Measurements from ENCODE around the gene CDK9. TPM values are rescaled to one million over a fixed set of nuclear protein-coding genes. Genes with fewer than 3 reads are reported as not detected.

CDK9 gene
- total and polyA plus RNA-seq, 10 donors, result 49.2 to 149 (median 97.4) TPM

GRCh38 chr9:127777368-127777980 is 8.4 kb upstream of the CDK9 start:
- peak; percentile 83 for DNase-seq
- peak overlapping the region; percentile 88 to 99 (median 95) for H3K27ac ChIP-seq
- peaks cover 0 to 29% (median 19%) of the 10 kb centered on the region in 6 donors for H3K36me3 ChIP-seq
- WGBS, 5 donors, result 24 to 33% (median 28%) methylated on average over 17 to 18 of the region's 18 CpGs
- no peaks in the 10 kb centered on the region for H3K27me3 ChIP-seq (replicated peaks in 1 of 7)
- H3K9me3 ChIP-seq, result no peaks in the 10 kb centered on the region
- H3K4me3 ChIP-seq, result peak overlapping the region; percentile 48 to 83 (median 61)
- peaks cover 26 to 99% (median 77%) of the 10 kb centered on the region in 6 donors for H3K4me1 ChIP-seq
- TF ChIP-seq POLR2AphosphoS5 (IDR thresholded peaks at IDR 0.05) (no peak), CTCF (IDR thresholded peaks at IDR 0.05 in 8 of 11, conservative IDR thresholded peaks at IDR 0.05 in 3 of 11) (no peak), POLR2A (IDR thresholded peaks at IDR 0.05) (no peak)
- intact Hi-C loops (cut with DNase I; ENCODE audit: low total_unique reads), result no loop called here

- peak; percentile 94 for DNase-seq
- TF ChIP-seq POLR2AphosphoS5 (IDR thresholded peaks at IDR 0.05) (peak; percentile 73 to 83 (median 77)), CTCF (IDR thresholded peaks at IDR 0.05 in 8 of 11, conservative IDR thresholded peaks at IDR 0.05 in 3 of 11) (peak in 1 of 11 experiments; percentile 9), POLR2A (IDR thresholded peaks at IDR 0.05) (no peak)
- Histone ChIP-seq H3K27ac (peak within 1 kb of the TSS; percentile 88 to 99 (median 95)), H3K4me3 (peak within 1 kb of the TSS; percentile 48 to 83 (median 61)), H3K9me3 (no peaks in the 10 kb centered on the region), H3K4me1 (peaks cover 36 to 99% (median 82%) of the 10 kb centered on the region in 6 donors), H3K27me3 (replicated peaks in 1 of 7) (no peaks in the 10 kb centered on the region), H3K36me3 (peaks cover 0 to 18% (median 9%) of the 10 kb centered on the region in 6 donors)
- intact Hi-C loops (cut with DNase I; ENCODE audit: low total_unique reads), result no loop called here
- WGBS, 5 donors, result 8 to 37% (median 18%) methylated on average over 12 to 13 of the region's 13 CpGs
Measured at GRCh38 chr9:127778280-127779135, 7.3 kb upstream of the CDK9 start, which contains the start of gene SH2D3C. TSS of gene SH2D3C (minus strand) at chr9:127778666. CDS start at chr9:127778627, 39 bp downstream.

GRCh38 chr9:127779136-127779981 is 6.5 kb upstream of the CDK9 start:
- WGBS, 5 donors, result 30 to 48% (median 40%) methylated on average over 16 to 17 of the region's 17 CpGs
- H3K9me3 ChIP-seq, result no peaks in the 10 kb centered on the region
- peak overlapping the region in 7 of 8 donors; percentile 53 to 83 (median 61) for H3K4me3 ChIP-seq
- intact Hi-C loops (cut with DNase I; ENCODE audit: low total_unique reads), result no loop called here
- peak; percentile 89 for DNase-seq
- TF ChIP-seq POLR2A (IDR thresholded peaks at IDR 0.05) (no peak), POLR2AphosphoS5 (IDR thresholded peaks at IDR 0.05) (peak; percentile 49 to 79 (median 56))
- no peaks in the 10 kb centered on the region for H3K27me3 ChIP-seq (replicated peaks in 1 of 7)
- peaks cover 44 to 99% (median 84%) of the 10 kb centered on the region in 6 donors for H3K4me1 ChIP-seq
- H3K36me3 ChIP-seq, result peaks cover 0 to 10% (median 2%) of the 10 kb centered on the region in 6 donors
- H3K27ac ChIP-seq, result peak overlapping the region; percentile 88 to 99 (median 95)

Measured in spleen (tissue), 11 donors.